Measurements from ENCODE around the gene RPL10.

RPL10 gene

DNA sequence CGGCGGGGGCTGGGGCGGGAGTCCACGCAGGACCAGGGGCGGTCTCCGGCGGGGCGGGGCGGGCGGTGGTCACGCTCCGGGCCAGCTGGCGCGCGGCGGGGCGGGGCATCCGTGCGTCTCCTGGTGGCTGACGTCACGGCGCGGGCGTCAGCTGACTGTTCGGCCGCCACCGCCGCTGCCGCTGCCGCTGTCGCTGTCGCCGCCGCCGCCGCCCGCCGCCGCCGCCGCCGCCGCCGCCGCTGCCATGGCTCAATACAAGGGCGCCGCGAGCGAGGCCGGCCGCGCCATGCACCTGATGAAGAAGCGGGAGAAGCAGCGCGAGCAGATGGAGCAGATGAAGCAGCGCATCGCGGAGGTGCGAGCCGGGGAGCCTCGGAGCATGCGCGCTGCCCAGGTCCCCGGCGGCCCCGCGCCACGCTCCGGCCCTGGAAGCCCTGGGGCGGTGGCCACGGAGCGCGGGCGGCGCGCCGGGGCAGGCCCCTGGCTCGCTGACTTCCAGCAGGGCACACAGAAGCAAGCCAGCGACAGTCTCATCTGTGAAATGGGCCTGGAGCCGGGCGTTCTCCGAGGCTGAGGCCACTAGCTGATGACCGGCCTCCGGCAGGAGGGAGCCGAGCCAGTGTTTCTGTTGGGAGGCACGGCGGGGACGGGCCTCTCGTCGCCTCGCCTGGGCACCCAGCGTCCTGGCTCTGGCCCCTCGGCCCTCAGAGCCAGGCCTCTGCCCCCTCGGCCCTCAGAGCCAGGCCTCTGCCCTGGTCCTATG lies 46.0 kb downstream of the RPL10 start, which contains the start of gene FAM50A:
FAM50A (plus strand) TSS at position 150 of the 763 bp plus-strand sequence; CDS start at position 245, 95 bp downstream.
- in situ Hi-C loops (cut with MboI; ENCODE audit: low sequenced_read_pairs), result no loop called here

DNA sequence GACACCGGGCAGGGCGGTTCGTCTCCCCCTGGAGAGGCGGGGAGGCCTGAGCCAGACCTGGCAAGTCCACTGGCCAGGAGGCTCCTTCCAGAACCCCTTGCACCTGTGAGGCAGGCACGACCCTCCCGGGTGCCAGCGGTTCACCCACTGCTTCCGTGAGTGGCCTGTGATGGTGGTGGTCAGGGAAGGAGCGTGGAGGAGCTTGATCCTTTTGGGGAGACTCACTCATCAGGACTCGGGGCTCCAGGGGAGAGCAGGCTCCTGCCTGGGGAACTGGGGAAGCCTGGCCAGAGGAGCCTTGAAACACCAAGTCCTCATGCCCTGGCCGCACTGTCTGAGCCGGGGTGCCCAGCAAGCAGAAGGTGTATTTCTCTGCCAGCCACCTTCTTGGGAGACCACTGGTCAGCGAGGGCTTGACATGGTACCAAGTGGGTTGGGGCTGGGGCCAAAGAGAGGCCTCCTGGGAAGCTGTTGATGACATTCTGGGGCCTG lies 46.6 kb downstream of the RPL10 start:
- in situ Hi-C loops (cut with MboI; ENCODE audit: low sequenced_read_pairs), result no loop called here

- in situ Hi-C loops (cut with MboI; ENCODE audit: low sequenced_read_pairs), result no loop called here
These were observed 47.6 kb downstream of the RPL10 start for GRCh38 chrX:154445776-154446175.

GRCh38 chrX:154446430-154446829 lies 48.3 kb downstream of the RPL10 start:
- in situ Hi-C loops (cut with MboI; ENCODE audit: low sequenced_read_pairs), result no loop called here

GRCh38 chrX:154448484-154448883 lies 50.3 kb downstream of the RPL10 start:
- in situ Hi-C loops (cut with MboI; ENCODE audit: low sequenced_read_pairs), result no loop called here

GRCh38 chrX:154449618-154450017 lies 51.4 kb downstream of the RPL10 start:
- in situ Hi-C loops (cut with MboI; ENCODE audit: low sequenced_read_pairs), result no loop called here

DNA sequence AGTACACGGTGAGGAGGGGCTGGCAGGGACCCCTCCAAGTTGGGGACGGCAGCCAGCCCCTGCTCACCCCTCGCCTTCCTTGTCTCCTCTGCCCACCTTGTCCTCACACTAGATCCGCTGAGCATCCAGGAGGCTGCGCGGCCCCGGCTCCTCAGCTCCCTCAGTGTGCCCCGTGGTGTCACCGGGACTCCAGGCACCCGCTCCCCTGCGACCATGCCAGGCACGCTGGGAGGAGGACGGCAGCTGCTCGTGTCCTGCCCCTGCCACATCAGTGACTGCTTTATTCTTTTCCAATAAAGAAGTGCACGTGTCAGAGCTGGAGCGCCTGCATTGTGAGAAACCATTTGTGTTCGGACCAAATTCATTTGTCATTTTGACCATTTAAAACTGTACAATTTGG lies 52.1 kb downstream of the RPL10 start:
- in situ Hi-C loops (cut with MboI; ENCODE audit: low sequenced_read_pairs), result no loop called here

Data from HL-60/S4 (cell line).